HepG2 (cell line): ENCODE measurements around the gene TBCD. TPM values are rescaled to one million over a fixed set of nuclear protein-coding genes. Genes with fewer than 3 reads are reported as not detected.
A peak's percentile ranks its signal among the peaks of the same experiment; 100 is the strongest.

Experiments
- GTF3A ChIP-seq: sonication (generic); formaldehyde crosslinking; conservative IDR thresholded peaks from 2 replicates; pipeline ENCODE4 v1.4.0; 2020; ENCODE audit warnings: mild to moderate bottlenecking, missing genetic modification reagents
- IKZF4 ChIP-seq: sonication (generic); formaldehyde crosslinking; IDR thresholded peaks from 2 replicates; pipeline ENCODE4 v1.5.1; 2020; ENCODE audit warnings: borderline replicate concordance, mild to moderate bottlenecking, low read depth, missing genetic modification reagents; ENCODE audit errors: not compliant biosample characterization
- KDM3A ChIP-seq: IDR thresholded peaks from 2 replicates; pipeline ENCODE4 v1.6.1; 2018; ENCODE audit warnings: low read depth, missing compliant biosample characterization
- NR2F1 ChIP-seq, 2 experiments: fragments of 450-650 bp in 1 of 2; formaldehyde crosslinking in 1 of 2; IDR thresholded peaks; 2 replicates each; pipeline versions ENCODE4 v1.5.0 to v1.6.1; 2016 to 2020; ENCODE audit warnings: mild to moderate bottlenecking in 1 of 2, missing compliant biosample characterization in 1 of 2, missing genetic modification reagents in 1 of 2, moderate library complexity in 1 of 2
- RFX1 ChIP-seq: fragments of 450-650 bp; IDR thresholded peaks from 2 replicates; pipeline ENCODE4 v1.6.1; 2017
- SOX6 ChIP-seq, 2 experiments: fragments of 450-650 bp in 1 of 2; sonication (generic) in 1 of 2; formaldehyde crosslinking in 1 of 2; IDR thresholded peaks; 2 replicates each; pipeline versions ENCODE4 v1.4.0 to v1.6.1; 2017 to 2020; ENCODE audit warnings: antibody characterized with exemption in 1 of 2, mild to moderate bottlenecking in 1 of 2, missing genetic modification reagents in 1 of 2
- TBX3 ChIP-seq: fragments of 450-650 bp; IDR thresholded peaks from 2 replicates; pipeline ENCODE4 v1.6.1; 2017; ENCODE audit warnings: antibody characterized with exemption, mild to moderate bottlenecking, inconsistent platforms, borderline replicate concordance
- ZNF30 ChIP-seq: sonication (generic); formaldehyde crosslinking; IDR thresholded peaks from 2 replicates; pipeline ENCODE4 v1.5.0; 2020; ENCODE audit warnings: mild to moderate bottlenecking, missing genetic modification reagents
- ZNF430 ChIP-seq: sonication (generic); formaldehyde crosslinking; IDR thresholded peaks from 2 replicates; pipeline ENCODE4 v1.9.0; 2021; ENCODE audit warnings: mild to moderate bottlenecking, missing genetic modification reagents
- polyA plus RNA-seq, 8 experiments: library from polyadenylated mRNA; depleted of rRNA in 3 of 8; stranded (reverse) in 7 of 8; unstranded in 1 of 8; fragments of >200 nt; fragmentation: Illumina TruSeq in 4 of 8; extraction: Trizol in 4 of 8; gene quantifications; 2 replicates each; pipeline versions ENCODE4 v1.2.1 to v1.2.3, GENCODE V29; 2011 to 2016; ENCODE audit warnings: low read depth in 4 of 8, missing spikeins in 1 of 8, mixed read lengths in 1 of 8; ENCODE audit not compliant: insufficient read depth in 1 of 8
- total RNA-seq, 5 experiments: library from RNA; depleted of rRNA; stranded (reverse); fragments of >200 nt; fragmentation: Illumina TruSeq; extraction: Trizol; gene quantifications; 2 replicates each; pipeline ENCODE4 v1.2.3, GENCODE V29; 2016; ENCODE audit warnings: low read depth in 1 of 5
- TF ChIP-seq, protein P1 (sequence below): sonication (generic); formaldehyde crosslinking; IDR thresholded peaks from 2 replicates; pipeline ENCODE4 v1.5.0; 2020; ENCODE audit warnings: mild to moderate bottlenecking, missing genetic modification reagents
- TF ChIP-seq, protein P2 (sequence below), 2 experiments: sonication (generic) in 1 of 2; formaldehyde crosslinking in 1 of 2; IDR thresholded peaks; 2 replicates each; pipeline versions ENCODE4 v1.4.0 to v1.6.1; 2016 to 2020; ENCODE audit warnings: borderline replicate concordance in 1 of 2, low read depth in 1 of 2, mild to moderate bottlenecking in 1 of 2, missing genetic modification reagents in 1 of 2
- TF ChIP-seq, protein P3 (sequence below): IDR thresholded peaks from 2 replicates; pipeline ENCODE4 v1.6.1; 2016; ENCODE audit warnings: low read depth, control low read depth
- TF ChIP-seq, protein P4 (sequence below): sonication (generic); formaldehyde crosslinking; IDR thresholded peaks from 2 replicates; pipeline ENCODE4 v1.4.0; 2020; ENCODE audit warnings: missing genetic modification reagents; ENCODE audit errors: not compliant biosample characterization
- TF ChIP-seq, protein P5 (sequence below): sonication (generic); formaldehyde crosslinking; IDR thresholded peaks from 2 replicates; pipeline ENCODE4 v1.4.0; 2020; ENCODE audit warnings: missing genetic modification reagents

Gene TBCD
- total and polyA plus RNA-seq, 2 of the 13 experiments (the other 11 are each of a cell fraction or from before 2014, with no cell fraction given): 33.9 to 54.8 TPM

DNA sequence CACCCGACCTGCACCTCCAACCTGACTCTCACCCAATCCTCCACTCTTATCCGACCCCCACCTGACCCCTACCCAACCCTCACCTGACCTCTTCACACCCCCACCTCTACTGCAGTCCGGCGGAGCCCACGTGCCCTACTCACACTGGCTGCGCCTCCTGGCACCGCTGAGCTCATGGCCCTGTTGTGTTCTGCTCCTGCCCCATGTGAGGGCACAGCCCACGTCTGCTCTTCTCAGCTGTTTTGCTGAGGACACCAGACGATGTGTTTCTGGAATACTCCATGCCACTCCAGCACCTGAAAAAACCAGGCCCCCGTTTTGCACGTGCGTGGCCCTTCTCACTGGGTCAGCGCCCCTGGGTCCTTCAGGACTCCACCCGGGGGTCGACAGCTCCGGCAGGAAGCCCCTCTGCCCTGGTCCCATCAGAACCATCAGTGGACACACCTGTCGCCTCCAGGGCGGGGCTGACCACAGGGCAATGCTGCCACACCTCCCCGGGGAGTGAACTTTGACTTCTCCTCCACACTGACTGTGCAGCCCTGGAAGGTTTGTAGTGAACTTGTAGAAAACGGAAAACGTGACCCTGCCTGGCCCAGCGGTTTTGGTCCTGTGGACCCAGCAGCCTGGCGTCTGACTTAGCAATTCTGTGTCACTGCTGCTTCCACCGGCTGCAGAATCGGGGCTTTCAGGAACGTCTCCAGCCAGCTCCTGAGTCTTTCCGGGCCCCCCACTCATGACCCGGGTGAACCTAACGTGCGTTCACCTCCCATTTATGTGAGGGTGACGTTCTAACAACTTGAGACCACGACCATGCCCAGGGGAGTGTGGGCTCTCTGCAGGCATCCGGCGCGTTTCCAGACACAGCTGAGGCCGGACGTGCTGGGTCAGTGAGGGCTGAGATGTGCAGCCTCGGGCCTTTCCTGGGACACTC lies 47.7 kb upstream of the TBCD start (continued):
- TF ChIP-seq, protein P1, sequence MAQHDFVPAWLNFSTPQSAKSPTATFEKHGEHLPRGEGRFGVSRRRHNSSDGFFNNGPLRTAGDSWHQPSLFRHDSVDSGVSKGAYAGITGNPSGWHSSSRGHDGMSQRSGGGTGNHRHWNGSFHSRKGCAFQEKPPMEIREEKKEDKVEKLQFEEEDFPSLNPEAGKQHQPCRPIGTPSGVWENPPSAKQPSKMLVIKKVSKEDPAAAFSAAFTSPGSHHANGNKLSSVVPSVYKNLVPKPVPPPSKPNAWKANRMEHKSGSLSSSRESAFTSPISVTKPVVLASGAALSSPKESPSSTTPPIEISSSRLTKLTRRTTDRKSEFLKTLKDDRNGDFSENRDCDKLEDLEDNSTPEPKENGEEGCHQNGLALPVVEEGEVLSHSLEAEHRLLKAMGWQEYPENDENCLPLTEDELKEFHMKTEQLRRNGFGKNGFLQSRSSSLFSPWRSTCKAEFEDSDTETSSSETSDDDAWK (CRISPR knock-in tag): no peak
- no peak for TF ChIP-seq ZNF30
- TF ChIP-seq, protein P2, sequence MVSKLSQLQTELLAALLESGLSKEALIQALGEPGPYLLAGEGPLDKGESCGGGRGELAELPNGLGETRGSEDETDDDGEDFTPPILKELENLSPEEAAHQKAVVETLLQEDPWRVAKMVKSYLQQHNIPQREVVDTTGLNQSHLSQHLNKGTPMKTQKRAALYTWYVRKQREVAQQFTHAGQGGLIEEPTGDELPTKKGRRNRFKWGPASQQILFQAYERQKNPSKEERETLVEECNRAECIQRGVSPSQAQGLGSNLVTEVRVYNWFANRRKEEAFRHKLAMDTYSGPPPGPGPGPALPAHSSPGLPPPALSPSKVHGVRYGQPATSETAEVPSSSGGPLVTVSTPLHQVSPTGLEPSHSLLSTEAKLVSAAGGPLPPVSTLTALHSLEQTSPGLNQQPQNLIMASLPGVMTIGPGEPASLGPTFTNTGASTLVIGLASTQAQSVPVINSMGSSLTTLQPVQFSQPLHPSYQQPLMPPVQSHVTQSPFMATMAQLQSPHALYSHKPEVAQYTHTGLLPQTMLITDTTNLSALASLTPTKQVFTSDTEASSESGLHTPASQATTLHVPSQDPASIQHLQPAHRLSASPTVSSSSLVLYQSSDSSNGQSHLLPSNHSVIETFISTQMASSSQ (IDR thresholded peaks at IDR 0.05; ENCODE audit: low read depth): no peak
- TF ChIP-seq, protein P2 (CRISPR knock-in tag; IDR thresholded peaks at IDR 0.05; ENCODE audit: borderline replicate concordance): peak; percentile 29; the same call in 1 of the 2 replicates
- TF ChIP-seq SOX6 (IDR thresholded peaks at IDR 0.05): no peak
- TF ChIP-seq SOX6 (CRISPR knock-in tag; IDR thresholded peaks at IDR 0.05): peak; percentile 28; the same call in 1 of the 2 replicates
- TF ChIP-seq GTF3A: no peak
- 0 out of 2 replicates have a peak, but pooled peaks have one; percentile 30 for TF ChIP-seq TBX3
- TF ChIP-seq, protein P3, sequence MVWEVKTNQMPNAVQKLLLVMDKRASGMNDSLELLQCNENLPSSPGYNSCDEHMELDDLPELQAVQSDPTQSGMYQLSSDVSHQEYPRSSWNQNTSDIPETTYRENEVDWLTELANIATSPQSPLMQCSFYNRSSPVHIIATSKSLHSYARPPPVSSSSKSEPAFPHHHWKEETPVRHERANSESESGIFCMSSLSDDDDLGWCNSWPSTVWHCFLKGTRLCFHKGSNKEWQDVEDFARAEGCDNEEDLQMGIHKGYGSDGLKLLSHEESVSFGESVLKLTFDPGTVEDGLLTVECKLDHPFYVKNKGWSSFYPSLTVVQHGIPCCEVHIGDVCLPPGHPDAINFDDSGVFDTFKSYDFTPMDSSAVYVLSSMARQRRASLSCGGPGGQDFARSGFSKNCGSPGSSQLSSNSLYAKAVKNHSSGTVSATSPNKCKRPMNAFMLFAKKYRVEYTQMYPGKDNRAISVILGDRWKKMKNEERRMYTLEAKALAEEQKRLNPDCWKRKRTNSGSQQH (CRISPR knock-in tag): no peak
- TF ChIP-seq, protein P4, sequence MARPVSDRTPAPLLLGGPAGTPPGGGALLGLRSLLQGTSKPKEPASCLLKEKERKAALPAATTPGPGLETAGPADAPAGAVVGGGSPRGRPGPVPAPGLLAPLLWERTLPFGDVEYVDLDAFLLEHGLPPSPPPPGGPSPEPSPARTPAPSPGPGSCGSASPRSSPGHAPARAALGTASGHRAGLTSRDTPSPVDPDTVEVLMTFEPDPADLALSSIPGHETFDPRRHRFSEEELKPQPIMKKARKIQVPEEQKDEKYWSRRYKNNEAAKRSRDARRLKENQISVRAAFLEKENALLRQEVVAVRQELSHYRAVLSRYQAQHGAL (CRISPR knock-in tag): no peak
- TF ChIP-seq KDM3A (CRISPR knock-in tag): no peak
- TF ChIP-seq, protein P5, sequence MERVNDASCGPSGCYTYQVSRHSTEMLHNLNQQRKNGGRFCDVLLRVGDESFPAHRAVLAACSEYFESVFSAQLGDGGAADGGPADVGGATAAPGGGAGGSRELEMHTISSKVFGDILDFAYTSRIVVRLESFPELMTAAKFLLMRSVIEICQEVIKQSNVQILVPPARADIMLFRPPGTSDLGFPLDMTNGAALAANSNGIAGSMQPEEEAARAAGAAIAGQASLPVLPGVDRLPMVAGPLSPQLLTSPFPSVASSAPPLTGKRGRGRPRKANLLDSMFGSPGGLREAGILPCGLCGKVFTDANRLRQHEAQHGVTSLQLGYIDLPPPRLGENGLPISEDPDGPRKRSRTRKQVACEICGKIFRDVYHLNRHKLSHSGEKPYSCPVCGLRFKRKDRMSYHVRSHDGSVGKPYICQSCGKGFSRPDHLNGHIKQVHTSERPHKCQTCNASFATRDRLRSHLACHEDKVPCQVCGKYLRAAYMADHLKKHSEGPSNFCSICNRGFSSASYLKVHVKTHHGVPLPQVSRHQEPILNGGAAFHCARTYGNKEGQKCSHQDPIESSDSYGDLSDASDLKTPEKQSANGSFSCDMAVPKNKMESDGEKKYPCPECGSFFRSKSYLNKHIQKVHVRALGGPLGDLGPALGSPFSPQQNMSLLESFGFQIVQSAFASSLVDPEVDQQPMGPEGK: peak; percentile 85
- TF ChIP-seq NR2F1 (CRISPR knock-in tag; IDR thresholded peaks at IDR 0.05): peak; percentile 25 to 43; a peak in 2 of 4 replicates
- TF ChIP-seq ZNF430: no peak
- TF ChIP-seq RFX1: no peak
- TF ChIP-seq IKZF4: no peak
